NB4 (cell line): Measurements from ENCODE around the gene TFCP2.

ENCODE experiments used
- CTCF ChIP-seq: IDR thresholded peaks from one replicate; pipeline ENCODE4 v1.5.1; 2012; ENCODE audit warnings: low read depth, low read length
- POLR2A ChIP-seq: IDR thresholded peaks from 2 replicates; pipeline ENCODE4 v1.6.1; 2011; ENCODE audit warnings: mild to moderate bottlenecking; ENCODE audit not compliant: insufficient read length; ENCODE audit errors: extremely low read depth

GRCh38 chr12:51177897-51178296, 5.0 kb upstream of the TFCP2 start:
- TF ChIP-seq CTCF (no peak), POLR2A (no peak)
